Left hindlimb (tissue), 1 donor: ENCODE measurements around the gene TUT4.
A peak's percentile ranks its signal among the peaks of the same experiment; 100 is the strongest.
"Not testable (repeated sequence)": the region's sequence is repeated elsewhere in the genome, so short reads cannot be mapped to it uniquely, and the experiment has no call there.

Experiments used
- DNase-seq: peaks from one replicate; pipeline ENCODE4 v3.0.0-alpha.2; 2018

Gene TUT4

DNA sequence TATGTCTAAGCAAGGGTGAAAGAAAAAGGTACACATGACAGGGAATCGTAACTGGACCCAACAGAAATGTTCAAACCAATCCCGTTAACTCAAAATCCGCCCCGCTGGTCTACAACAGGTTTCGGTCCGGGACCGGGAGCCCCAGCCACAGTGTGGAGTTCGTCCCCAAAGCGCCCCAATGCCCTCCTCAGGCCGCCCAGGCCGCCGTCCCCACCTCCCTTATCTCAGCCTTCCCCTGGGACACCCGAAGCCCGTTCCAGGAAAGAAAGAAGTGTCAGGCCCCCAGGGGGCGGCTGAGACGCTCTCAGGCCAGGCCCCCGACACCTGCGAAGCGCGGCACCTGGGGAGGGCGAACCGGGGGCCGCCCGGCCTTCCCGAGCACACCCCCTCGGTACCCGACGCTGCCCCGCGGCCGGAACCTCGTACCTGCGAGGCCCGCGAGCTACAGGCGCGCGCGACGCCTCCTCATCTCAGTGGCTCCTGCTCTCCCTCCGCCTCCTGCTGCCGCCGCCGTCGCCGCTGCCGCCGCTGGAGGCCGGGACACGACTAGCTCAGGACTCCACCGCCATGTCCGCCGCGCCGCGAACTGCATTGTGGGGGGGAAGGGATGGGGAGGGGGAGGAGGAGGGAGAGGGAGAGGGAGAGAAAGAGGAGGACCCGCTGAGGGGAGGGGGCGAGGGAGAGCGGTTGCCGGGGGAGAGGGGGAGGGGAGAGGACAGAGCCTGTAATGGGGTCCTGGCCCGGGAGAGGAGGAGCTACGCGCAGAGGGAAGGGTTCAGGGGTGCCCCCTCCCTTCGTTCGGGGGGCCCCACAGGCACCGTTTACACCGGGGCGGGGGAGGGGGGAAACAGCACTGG is at the start of gene TUT4:
Gene TUT4, minus strand, starts transcription at position 588 of the 857 bp plus-strand sequence. CDS start 26,812 bp downstream, outside the sequence.
- DNase-seq = peak; percentile 97

GRCh38 chr1:52601991-52602855 is 49.3 kb upstream of the TUT4 start, which contains the start of gene GPX7:
GPX7 (plus strand) TSS chr1:52602371; CDS start chr1:52602410, 39 bp downstream.
- DNase-seq = peak; percentile 70

GRCh38 chr1:52601519-52601918 is 48.6 kb upstream of the TUT4 start:
- no peak for DNase-seq

DNA sequence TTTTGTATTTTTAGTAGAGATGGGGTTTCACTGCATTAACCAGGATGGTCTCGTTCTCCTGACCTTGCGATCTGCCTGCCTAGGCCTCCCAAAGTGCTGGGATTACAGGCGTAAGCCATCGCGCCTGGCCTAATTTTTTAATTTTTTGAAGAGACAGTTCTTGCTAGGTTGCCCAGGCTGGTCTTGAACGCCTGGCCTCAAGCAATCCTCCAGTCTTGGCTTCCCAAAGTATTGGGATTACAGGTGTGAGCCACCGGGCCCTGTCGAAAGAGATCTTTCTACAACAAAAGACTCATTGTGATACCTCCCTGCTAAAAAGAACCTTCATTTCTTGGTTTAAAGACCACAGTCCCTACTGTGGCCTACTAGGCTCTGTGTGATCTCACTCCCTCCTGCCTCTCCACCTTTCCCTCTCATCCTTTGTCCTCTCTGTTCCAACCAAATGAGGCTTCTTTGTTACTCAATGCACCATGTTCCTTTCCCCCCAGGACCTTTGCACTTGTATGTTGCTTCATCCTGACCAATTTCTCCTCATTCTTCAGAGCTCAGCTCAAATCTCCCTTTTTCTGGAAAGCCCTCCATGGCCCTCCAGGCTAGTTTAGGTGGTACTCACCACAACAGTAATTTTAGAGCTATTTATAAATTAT is 47.8 kb upstream of the TUT4 start:
- DNase-seq = no peak

GRCh38 chr1:52599236-52599635 is 46.3 kb upstream of the TUT4 start:
- no peak for DNase-seq

- DNase-seq = no peak
These were observed 45.8 kb upstream of the TUT4 start for GRCh38 chr1:52598729-52599128.

DNA sequence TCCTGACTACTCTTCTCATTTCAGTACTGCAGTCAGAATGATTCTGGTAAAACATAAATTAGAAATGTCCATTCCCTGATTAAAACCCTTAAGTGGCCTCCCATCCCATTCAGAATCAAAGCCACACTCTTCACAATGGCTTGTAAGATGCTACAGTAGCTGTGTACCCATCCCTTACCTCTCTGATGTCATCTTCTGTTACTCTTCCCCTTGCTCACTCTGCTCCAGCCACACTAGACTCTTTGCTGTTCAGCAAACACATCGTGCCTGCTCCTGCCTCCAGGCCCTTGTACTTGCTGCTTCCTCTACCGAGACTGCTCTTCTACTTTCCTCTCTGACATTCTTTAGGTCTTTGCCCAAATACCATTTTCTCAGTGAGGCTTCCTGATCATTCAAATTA is 45.0 kb upstream of the TUT4 start:
- DNase-seq = no peak

DNA sequence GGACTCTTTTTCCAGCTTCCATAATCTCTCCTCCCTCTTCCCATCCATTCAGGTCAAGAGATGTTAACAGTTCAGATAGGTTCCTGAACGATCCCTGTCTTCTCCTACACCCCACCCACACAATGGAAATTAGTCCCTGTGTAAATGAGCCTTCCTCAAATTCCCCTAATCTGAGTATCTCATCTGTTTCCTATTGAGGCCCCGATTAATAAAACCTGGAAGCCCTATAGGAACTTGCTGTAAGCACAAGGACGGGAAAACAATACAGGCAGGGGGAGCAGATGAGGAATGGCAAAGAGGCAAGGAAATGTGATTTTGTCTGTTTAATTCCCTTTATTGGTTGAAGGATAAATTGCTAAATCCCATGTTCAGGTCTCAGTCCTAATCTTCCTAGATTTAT is 42.2 kb upstream of the TUT4 start:
- DNase-seq = no peak

DNA sequence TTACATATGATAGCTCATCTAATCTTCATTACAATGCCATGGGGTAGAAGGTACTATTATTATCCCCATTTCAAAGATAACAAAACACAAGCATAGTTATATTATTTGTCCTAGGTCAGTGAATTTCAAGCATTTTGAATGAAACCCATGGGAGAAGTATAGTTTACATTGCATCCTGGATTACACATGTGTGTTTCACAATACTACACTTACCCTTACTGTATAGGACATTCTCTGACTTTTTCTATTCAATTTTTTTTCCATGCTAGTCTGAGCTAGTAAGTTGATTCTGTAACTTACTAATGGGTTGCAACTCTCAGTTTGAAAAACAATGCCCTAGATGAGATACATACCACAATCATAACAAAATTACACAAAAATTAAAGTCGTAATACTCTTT is 40.6 kb upstream of the TUT4 start:
- no peak for DNase-seq

DNA sequence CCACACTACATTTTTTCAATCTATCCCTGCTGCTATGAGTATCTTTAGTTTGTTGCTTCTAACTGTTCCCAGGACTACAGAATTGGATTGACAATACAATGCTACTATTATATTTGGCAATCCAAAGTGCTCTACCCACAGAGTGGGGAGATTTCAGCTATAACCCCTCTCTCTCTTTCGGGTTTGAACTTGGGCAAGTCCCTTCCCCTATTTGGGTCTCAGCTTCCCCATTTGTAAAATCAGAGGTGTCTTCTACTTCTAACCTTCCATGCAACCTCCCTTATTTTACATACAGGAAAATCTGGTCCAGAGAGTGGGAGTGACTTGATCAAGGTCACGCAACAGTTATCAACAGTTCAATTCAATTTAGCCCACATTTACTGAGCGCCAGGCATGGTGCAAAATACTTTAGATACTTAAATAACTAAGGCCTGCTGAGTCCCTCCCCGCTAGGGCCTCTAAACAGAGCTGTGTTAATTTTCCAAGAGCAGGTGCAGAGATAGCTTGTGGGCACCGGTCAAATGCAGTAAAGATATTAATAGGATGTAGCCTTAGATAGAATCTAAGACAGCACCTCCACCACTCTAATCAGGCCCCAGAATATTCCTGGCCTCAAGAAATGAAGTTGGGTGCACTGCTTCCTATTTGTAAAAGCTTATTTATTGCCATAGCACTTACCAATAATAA is 39.9 kb upstream of the TUT4 start:
- DNase-seq = no peak

DNA sequence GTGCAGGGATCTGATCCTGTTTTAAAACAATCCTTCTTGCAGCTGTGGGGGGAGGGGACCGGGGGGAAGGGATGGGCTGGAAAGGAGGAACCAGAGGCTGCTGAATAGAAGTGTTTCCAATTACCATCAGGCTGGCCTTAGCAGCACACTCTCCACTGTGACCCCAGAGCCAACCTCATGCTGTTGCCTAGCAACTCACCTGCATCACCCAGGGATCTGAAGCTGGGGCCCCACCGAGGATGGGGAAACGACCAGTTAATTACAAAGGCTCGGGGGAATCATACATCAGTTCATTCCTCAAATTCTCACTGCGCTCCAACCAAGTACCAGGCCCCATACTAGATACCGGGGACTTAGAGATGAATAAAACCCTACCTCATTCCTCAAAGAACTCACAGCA is 37.4 kb upstream of the TUT4 start:
- peak; percentile 42 for DNase-seq

DNA sequence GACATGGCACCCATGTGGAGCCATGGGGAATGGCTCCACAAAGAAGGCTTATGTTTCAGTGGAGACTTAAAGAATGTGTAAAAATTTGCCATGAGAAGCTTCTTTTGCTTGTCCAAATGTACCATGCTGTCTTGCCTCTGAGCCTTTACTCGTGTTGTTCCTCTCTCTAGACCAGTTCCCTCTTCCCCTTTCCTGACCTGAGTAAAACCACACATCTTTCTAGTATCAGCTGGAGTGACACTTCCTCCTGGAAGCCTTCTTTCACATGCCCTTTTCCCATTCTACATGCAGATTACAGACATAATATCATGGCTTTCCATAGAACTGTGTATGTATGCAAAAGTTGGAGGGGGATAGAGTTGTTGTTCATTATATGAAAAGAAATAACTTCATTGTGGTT is 35.6 kb upstream of the TUT4 start:
- DNase-seq = no peak

GRCh38 chr1:52588027-52588426 is 35.1 kb upstream of the TUT4 start:
- no peak for DNase-seq

DNA sequence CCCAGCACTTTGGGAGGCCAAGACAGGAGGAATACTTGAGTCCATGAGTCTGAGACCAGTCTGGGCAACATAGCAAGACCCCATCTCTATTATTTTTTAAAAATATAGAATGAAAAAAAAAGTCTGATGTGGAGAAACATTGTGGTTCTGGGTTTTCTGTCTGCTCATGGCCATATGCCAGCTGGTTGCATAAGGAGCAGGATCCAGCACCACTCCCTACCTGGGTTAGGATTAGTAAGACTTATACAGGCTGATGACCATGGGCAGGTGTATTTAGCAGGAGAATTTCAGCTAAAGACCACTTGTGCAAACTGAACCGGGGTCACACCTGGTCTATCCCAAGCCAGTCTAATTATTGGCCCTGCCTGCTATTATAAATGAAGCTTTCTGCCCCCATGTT is 32.6 kb upstream of the TUT4 start:
- no peak for DNase-seq

GRCh38 chr1:52582116-52582696 is 29.3 kb upstream of the TUT4 start:
- no peak for DNase-seq

GRCh38 chr1:52580283-52580682 is 27.4 kb upstream of the TUT4 start:
- DNase-seq = no peak

DNA sequence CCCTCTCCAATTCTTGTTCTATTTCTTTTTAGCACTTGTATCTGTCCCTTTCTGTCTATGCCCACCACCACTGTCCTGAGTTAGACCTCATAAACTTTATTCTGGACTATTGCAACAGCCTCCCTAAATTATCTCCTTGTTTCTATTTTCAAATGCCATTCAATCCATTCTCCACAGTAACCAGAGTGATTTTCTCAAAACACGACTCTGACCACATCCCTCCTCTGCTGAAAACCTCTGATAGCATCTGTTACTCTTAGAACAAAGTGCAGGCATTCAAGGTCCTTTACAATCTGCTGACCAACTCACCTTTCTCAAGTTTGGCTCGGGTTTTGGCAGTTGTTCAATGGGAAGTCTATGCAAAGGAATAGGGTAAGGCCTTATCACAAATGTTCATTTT is 26.5 kb upstream of the TUT4 start:
- no peak for DNase-seq

GRCh38 chr1:52578066-52578465 is 25.2 kb upstream of the TUT4 start:
- DNase-seq = not testable (repeated sequence)

DNA sequence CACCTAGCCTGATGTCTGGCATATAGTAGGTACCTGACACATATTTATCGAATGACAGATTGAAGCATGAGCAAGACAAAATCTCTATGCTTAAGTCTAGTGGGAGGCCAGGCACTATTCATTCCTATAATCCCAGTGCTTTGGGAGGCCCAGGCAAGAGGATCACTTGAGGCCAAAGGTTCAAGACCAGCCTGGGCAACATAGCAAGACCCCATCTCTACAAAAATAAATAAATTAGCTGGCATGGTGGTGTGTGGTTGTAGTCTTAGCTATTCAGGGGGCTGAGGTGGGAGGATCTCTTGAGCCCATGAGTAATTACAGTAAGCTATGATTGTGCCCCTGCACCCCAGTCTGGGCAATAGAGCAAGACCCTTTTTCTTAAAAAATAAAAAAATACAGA is 23.2 kb upstream of the TUT4 start:
- DNase-seq = no peak

- no peak for DNase-seq
These were observed 21.7 kb upstream of the TUT4 start for GRCh38 chr1:52574594-52574993.

- DNase-seq = no peak
These were observed 19.5 kb upstream of the TUT4 start for GRCh38 chr1:52572387-52572786.

DNA sequence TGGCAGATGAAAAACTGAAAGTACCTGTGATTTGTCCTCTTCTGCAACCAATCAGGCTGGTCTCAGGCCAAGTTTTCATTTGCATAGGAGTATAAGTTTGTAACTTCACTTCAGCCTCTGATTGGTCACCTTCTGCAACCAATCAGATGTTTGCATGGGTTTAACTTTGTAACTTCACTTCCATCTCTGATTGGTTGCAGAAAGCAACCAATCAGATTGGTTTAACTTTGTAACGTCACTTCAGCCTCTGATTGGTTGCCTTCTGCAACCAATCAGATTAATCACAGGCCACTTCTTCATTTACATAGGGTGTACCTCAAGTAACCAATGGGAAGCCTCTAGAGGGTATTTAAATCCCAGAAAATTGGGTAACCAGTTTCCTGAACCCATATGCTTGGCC is 18.9 kb upstream of the TUT4 start:
- DNase-seq = no peak
